GM06990 (cell line): Measurements from ENCODE around the gene TTC7B.

Experiments
- DNase-seq: peaks from one replicate; pipeline ENCODE4 v3.0.0-alpha.2; 2011; ENCODE audit not compliant: insufficient read length; ENCODE audit errors: extremely low read depth
- H3K27me3 ChIP-seq: replicated peaks from 2 replicates; pipeline ENCODE4 v1.6.0; 2011; ENCODE audit warnings: low read length; ENCODE audit not compliant: control insufficient read depth, insufficient read depth
- H3K36me3 ChIP-seq: 2 replicates; pipeline ENCODE4 v1.5.1; 2011; ENCODE audit warnings: low read length; ENCODE audit not compliant: control insufficient read depth, insufficient read depth
- H3K4me3 ChIP-seq: replicated peaks from 2 replicates; pipeline ENCODE4 v1.5.1; 2011; ENCODE audit warnings: low read depth, mild to moderate bottlenecking, control low read depth, low read length
- CTCF ChIP-seq: IDR thresholded peaks from 2 replicates; pipeline ENCODE4 v1.5.1; 2011; ENCODE audit warnings: low read length, control low read depth, mild to moderate bottlenecking, inconsistent platforms; ENCODE audit not compliant: insufficient read depth, poor library complexity, severe bottlenecking

Gene TTC7B

GRCh38 chr14:90545966-90546751, 270.1 kb downstream of the TTC7B start:
- DNase-seq: no peak
- no peak for TF ChIP-seq CTCF
- peaks cover 3% of the 10 kb centered on the region for H3K27me3 ChIP-seq

DNA sequence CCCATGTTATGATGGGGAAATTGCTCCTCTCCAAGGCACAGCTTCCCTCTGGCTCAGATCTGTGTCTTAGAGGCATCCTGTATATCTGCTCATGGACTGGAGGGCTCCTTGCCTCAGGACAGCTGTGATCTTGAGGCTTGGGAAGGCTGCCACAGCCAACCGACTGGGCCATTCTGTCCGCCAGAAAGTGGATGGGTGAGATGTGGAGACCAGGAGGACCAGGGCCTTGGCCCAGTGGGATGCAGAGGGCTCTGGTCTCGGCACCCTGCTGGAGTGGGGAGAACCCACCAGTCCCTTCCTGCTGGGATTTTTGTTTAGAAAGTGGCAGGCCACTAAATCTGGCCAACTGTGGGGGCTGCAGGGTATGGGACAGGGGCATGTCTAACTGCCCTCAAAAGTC, 270.8 kb downstream of the TTC7B start:
- H3K36me3 ChIP-seq: no peaks in the 10 kb centered on the region
- H3K4me3 ChIP-seq: no peak overlapping the region
- DNase-seq: no peak
- H3K27me3 ChIP-seq: peaks cover 2% of the 10 kb centered on the region
- TF ChIP-seq CTCF: no peak

More at GRCh38 chr14:90545966-90546751, 270.1 kb downstream of the TTC7B start:
- Histone ChIP-seq H3K4me3 (no peak overlapping the region), H3K36me3 (no peaks in the 10 kb centered on the region)

DNA sequence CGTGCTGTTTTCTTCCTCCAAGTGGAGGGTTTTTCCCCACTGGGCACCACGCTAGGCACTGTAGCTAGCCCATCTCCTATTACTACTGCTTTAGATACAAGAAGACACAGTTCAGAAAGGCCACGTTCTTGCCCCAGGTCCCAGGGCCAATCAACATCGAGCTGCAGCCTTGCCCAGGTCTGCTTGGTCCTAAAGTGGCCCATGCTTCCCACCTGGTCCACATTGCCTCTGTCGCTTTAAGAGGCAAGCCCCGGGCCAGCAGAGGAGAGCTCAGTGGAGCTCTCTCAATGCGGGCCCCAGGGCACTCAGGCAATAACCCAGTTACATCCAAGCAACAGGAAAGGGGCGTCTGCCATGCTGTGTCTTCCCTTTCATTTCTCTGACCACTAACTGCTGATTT, 271.3 kb downstream of the TTC7B start:
- DNase-seq: no peak
- H3K27me3 ChIP-seq: peaks cover 2% of the 10 kb centered on the region

GRCh38 chr14:90544566-90544965, 271.7 kb downstream of the TTC7B start:
- DNase-seq: no peak
- no peak for TF ChIP-seq CTCF
- Histone ChIP-seq H3K27me3 (peaks cover 2% of the 10 kb centered on the region), H3K36me3 (no peaks in the 10 kb centered on the region), H3K4me3 (no peak overlapping the region)

More for the DNA sequence above, 271.3 kb downstream of the TTC7B start:
- H3K36me3 ChIP-seq: no peaks in the 10 kb centered on the region
- H3K4me3 ChIP-seq: no peak overlapping the region
- TF ChIP-seq CTCF: no peak

DNA sequence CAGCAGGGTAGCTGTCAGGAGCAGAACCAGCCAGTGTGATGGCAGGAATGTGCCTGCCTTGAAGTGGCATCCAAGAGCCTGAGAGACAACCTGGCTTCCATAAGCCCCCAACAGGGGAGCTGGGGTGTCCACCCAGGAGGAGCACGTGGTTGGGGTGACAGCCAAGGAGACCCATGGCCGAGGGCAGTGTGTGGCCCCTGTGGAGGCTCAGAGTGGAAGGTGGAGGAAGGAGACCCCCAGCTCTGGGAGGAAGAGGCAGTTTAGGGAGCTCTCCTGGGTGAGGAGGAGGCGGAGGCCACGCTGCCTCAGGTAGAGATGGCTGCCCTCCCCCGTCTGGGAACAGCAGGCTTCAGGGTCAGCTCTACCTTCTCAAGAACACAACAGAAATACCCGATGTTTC, 272.4 kb downstream of the TTC7B start:
- Histone ChIP-seq H3K4me3 (no peak overlapping the region), H3K36me3 (no peaks in the 10 kb centered on the region), H3K27me3 (peaks cover 2% of the 10 kb centered on the region)
- no peak for DNase-seq
- no peak for TF ChIP-seq CTCF
